ENCODE results near the gene COPA.

The COPA gene

GRCh38 chr1:160362168-160362957 lies 19.3 kb upstream of the COPA start:
- FAIRE-seq: no peak

GRCh38 chr1:160361814-160362167 lies 18.7 kb upstream of the COPA start:
- FAIRE-seq: no peak

- no peak for FAIRE-seq
Measured at GRCh38 chr1:160361199-160361598, 18.1 kb upstream of the COPA start.

GRCh38 chr1:160360227-160360695 lies 17.2 kb upstream of the COPA start:
- no peak for FAIRE-seq

GRCh38 chr1:160359559-160360226 lies 16.6 kb upstream of the COPA start:
- FAIRE-seq: no peak

- no peak for FAIRE-seq
Measured at GRCh38 chr1:160358073-160358472, 15.0 kb upstream of the COPA start.

GRCh38 chr1:160357286-160358002 lies 14.4 kb upstream of the COPA start:
- no peak for FAIRE-seq

- no peak for FAIRE-seq
Measured at GRCh38 chr1:160354388-160354985, 11.4 kb upstream of the COPA start.

GRCh38 chr1:160353223-160353622 lies 10.2 kb upstream of the COPA start:
- no peak for FAIRE-seq

GRCh38 chr1:160352555-160352954 lies 9.5 kb upstream of the COPA start:
- FAIRE-seq: no peak

GRCh38 chr1:160351629-160352028 lies 8.6 kb upstream of the COPA start:
- no peak for FAIRE-seq

- FAIRE-seq: no peak
Measured at GRCh38 chr1:160346958-160347357, 3.9 kb upstream of the COPA start.

GRCh38 chr1:160346463-160346862 lies 3.4 kb upstream of the COPA start:
- no peak for FAIRE-seq

- FAIRE-seq: no peak
Measured at GRCh38 chr1:160344936-160345335, 1.9 kb upstream of the COPA start.

- no peak for FAIRE-seq
Measured at GRCh38 chr1:160344241-160344640, 1.2 kb upstream of the COPA start.

- FAIRE-seq: no peak
Measured at GRCh38 chr1:160342526-160342925, 524 bp downstream of the COPA start.

- no peak for FAIRE-seq
Measured at GRCh38 chr1:160340866-160341265, 2.2 kb downstream of the COPA start.

- FAIRE-seq: no peak
Measured at GRCh38 chr1:160340146-160340545, 2.9 kb downstream of the COPA start.

GRCh38 chr1:160338580-160338979 lies 4.5 kb downstream of the COPA start:
- FAIRE-seq: no peak

GRCh38 chr1:160332516-160332915 lies 10.5 kb downstream of the COPA start:
- FAIRE-seq: no peak

- no peak for FAIRE-seq
Measured at GRCh38 chr1:160330119-160330518, 12.9 kb downstream of the COPA start.

GRCh38 chr1:160328184-160328583 lies 14.9 kb downstream of the COPA start:
- FAIRE-seq: no peak

GRCh38 chr1:160326418-160326817 lies 16.6 kb downstream of the COPA start:
- FAIRE-seq: no peak
